Ishikawa (cell line): Measurements from ENCODE around the gene CLSTN2.

ENCODE experiments used
- CREB1 ChIP-seq: IDR thresholded peaks from 2 replicates; pipeline ENCODE4 v1.6.1; 2012; ENCODE audit warnings: low read depth
- FOXM1 ChIP-seq: IDR thresholded peaks from 2 replicates; pipeline ENCODE4 v1.6.1; 2012; ENCODE audit warnings: low read depth, borderline replicate concordance
- TAF1 ChIP-seq: IDR thresholded peaks from 2 replicates; pipeline ENCODE4 v1.6.1; 2012; ENCODE audit warnings: low read depth, mild to moderate bottlenecking
- YY1 ChIP-seq: IDR thresholded peaks from 2 replicates; pipeline ENCODE4 v1.6.1; 2012; ENCODE audit warnings: low read depth
- TF ChIP-seq, protein P1 (sequence below): IDR thresholded peaks from 2 replicates; pipeline ENCODE4 v1.6.1; 2012; ENCODE audit warnings: low read depth, mild to moderate bottlenecking

GRCh38 chr3:140031170-140031569 lies 96.2 kb downstream of the CLSTN2 start:
- TF ChIP-seq TAF1 (no peak), FOXM1 (no peak), CREB1 (no peak), YY1 (no peak)
- TF ChIP-seq, protein P1, sequence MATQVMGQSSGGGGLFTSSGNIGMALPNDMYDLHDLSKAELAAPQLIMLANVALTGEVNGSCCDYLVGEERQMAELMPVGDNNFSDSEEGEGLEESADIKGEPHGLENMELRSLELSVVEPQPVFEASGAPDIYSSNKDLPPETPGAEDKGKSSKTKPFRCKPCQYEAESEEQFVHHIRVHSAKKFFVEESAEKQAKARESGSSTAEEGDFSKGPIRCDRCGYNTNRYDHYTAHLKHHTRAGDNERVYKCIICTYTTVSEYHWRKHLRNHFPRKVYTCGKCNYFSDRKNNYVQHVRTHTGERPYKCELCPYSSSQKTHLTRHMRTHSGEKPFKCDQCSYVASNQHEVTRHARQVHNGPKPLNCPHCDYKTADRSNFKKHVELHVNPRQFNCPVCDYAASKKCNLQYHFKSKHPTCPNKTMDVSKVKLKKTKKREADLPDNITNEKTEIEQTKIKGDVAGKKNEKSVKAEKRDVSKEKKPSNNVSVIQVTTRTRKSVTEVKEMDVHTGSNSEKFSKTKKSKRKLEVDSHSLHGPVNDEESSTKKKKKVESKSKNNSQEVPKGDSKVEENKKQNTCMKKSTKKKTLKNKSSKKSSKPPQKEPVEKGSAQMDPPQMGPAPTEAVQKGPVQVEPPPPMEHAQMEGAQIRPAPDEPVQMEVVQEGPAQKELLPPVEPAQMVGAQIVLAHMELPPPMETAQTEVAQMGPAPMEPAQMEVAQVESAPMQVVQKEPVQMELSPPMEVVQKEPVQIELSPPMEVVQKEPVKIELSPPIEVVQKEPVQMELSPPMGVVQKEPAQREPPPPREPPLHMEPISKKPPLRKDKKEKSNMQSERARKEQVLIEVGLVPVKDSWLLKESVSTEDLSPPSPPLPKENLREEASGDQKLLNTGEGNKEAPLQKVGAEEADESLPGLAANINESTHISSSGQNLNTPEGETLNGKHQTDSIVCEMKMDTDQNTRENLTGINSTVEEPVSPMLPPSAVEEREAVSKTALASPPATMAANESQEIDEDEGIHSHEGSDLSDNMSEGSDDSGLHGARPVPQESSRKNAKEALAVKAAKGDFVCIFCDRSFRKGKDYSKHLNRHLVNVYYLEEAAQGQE, result no peak
